ENCODE measurements around the gene ZFPL1. TPM values are rescaled to one million over a fixed set of nuclear protein-coding genes. Genes with fewer than 3 reads are reported as not detected.

The ZFPL1 gene
- total RNA-seq, 1 donor from 2014 or later: 25.0 TPM

- intact Hi-C loops (cut with DNase I): no loop called here
- ATAC-seq (no peak), DNase-seq (ENCODE audit: missing footprints) (no peak)
Measured at GRCh38 chr11:65085446-65085845, 1.4 kb downstream of the ZFPL1 start.

GRCh38 chr11:65086809-65087208 is 2.8 kb downstream of the ZFPL1 start:
- DNase-seq (ENCODE audit: missing footprints) (no peak), ATAC-seq (no peak)
- intact Hi-C loops (cut with DNase I): no loop called here

DNA sequence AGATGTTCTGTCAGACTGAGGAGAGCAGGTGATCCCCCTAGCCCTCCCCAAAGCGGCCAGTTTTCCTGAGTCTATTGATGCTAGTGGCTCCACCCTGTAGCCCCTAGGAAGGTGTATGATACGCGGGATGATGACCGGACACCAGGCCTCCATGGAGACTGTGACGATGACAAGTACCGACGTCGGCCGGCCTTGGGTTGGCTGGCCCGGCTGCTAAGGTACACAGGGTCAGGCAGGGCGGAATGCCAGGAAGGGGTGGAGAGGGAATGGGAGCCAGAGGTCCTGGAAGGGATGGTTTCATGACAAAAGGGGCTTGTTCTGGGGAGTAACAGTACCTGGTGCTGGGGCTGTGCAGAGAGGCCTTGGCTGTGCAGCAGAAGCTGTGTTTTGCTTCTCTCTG is 3.2 kb downstream of the ZFPL1 start:
- ATAC-seq (no peak), DNase-seq (ENCODE audit: missing footprints) (no peak)
- intact Hi-C loops (cut with DNase I): no loop called here

- ATAC-seq (no peak), DNase-seq (ENCODE audit: missing footprints) (no peak)
- intact Hi-C loops (cut with DNase I): no loop called here
Measured at GRCh38 chr11:65087827-65088226, 3.8 kb downstream of the ZFPL1 start.

DNA sequence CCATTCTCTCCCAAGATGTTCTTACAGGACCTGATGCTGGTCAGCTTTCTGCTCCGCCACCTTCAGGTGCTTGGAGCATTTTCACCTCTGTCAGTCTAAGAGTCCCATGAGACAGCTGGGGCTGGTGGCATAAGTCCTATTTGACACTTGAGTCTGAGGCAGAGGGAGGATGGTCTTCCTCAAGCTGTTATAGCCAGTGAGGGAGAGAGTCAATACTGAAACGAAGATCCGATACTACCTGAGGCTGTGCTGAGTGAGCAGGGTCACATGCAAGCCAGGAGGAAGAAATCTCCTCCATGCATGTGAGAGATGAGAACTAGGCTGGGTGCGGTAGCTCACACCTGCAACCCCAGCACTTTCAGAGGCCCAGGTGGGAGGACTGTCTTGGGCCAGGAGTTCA is 5.6 kb downstream of the ZFPL1 start:
- intact Hi-C loops (cut with DNase I): no loop called here
- ATAC-seq (no peak), DNase-seq (ENCODE audit: missing footprints) (no peak)

DNA sequence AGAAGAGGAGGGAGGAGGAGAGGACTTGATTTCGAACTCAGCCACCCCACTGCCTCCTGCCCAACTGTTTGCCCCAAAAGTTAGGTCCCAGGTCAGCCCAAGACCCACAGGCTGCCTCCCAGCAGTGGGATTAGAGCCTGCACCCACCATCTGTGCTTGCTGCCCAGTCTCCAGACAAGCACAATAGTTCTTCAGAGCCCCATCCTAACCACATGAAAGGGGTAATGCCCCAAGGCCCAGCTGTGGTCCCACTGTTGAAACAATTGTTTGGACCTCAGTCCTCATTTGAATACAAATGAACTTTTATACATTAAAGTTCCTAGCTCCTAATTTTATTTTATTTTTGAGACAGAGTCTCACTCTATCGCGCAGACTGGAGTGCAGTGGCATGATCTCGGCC is 6.6 kb downstream of the ZFPL1 start:
- intact Hi-C loops (cut with DNase I): no loop called here
- ATAC-seq (no peak), DNase-seq (ENCODE audit: missing footprints) (no peak)

GRCh38 chr11:65095427-65095826 is 11.4 kb downstream of the ZFPL1 start:
- ATAC-seq (peak; percentile 8), DNase-seq (ENCODE audit: missing footprints) (no peak)
- intact Hi-C loops (cut with DNase I): no loop called here

GRCh38 chr11:65095974-65096806 is 12.2 kb downstream of the ZFPL1 start, which contains the start of gene VPS51:
VPS51 (plus strand) TSS chr11:65096214; CDS start chr11:65096251, 37 bp downstream.
- peak; percentile 94 for DNase-seq (ENCODE audit: missing footprints)
- peak; percentile 97 for ATAC-seq
- intact Hi-C loops (cut with DNase I): no loop called here

DNA sequence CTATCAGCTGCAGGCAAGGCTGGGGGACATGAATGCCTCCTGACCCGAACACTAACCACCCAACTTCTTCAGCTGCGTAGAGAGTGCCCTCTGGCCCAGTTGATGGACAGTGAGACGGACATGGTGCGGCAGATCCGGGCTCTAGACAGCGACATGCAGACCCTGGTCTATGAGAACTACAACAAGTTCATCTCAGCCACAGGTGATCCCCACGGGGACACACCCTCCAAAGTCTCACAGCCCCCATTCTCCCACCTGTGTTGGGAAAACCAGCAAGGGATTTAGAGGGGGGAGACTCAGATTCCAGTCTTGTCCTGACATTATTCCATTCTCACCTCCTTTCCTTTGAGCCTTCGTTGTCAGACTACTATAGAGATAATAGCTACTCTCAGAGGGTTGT is 12.9 kb downstream of the ZFPL1 start:
- DNase-seq (ENCODE audit: missing footprints): no peak
- peak; percentile 11 for ATAC-seq
- intact Hi-C loops (cut with DNase I): no loop called here

- ATAC-seq (no peak), DNase-seq (ENCODE audit: missing footprints) (no peak)
- intact Hi-C loops (cut with DNase I): no loop called here
Measured at GRCh38 chr11:65100674-65101350, 16.8 kb downstream of the ZFPL1 start.

- ATAC-seq (peak; percentile 79), DNase-seq (ENCODE audit: missing footprints) (no peak)
- intact Hi-C loops (cut with DNase I): no loop called here
Measured at GRCh38 chr11:65102142-65103095, 18.4 kb downstream of the ZFPL1 start.

GRCh38 chr11:65103476-65103875 is 19.5 kb downstream of the ZFPL1 start:
- DNase-seq (ENCODE audit: missing footprints) (no peak), ATAC-seq (no peak)
- intact Hi-C loops (cut with DNase I): no loop called here

GRCh38 chr11:65104628-65105027 is 20.6 kb downstream of the ZFPL1 start:
- intact Hi-C loops (cut with DNase I): no loop called here
- DNase-seq (ENCODE audit: missing footprints) (no peak), ATAC-seq (peak; percentile 37)

- no peak for DNase-seq (ENCODE audit: missing footprints)
- no peak for ATAC-seq
- intact Hi-C loops (cut with DNase I): no loop called here
Measured at GRCh38 chr11:65107078-65107477, 23.1 kb downstream of the ZFPL1 start.

DNA sequence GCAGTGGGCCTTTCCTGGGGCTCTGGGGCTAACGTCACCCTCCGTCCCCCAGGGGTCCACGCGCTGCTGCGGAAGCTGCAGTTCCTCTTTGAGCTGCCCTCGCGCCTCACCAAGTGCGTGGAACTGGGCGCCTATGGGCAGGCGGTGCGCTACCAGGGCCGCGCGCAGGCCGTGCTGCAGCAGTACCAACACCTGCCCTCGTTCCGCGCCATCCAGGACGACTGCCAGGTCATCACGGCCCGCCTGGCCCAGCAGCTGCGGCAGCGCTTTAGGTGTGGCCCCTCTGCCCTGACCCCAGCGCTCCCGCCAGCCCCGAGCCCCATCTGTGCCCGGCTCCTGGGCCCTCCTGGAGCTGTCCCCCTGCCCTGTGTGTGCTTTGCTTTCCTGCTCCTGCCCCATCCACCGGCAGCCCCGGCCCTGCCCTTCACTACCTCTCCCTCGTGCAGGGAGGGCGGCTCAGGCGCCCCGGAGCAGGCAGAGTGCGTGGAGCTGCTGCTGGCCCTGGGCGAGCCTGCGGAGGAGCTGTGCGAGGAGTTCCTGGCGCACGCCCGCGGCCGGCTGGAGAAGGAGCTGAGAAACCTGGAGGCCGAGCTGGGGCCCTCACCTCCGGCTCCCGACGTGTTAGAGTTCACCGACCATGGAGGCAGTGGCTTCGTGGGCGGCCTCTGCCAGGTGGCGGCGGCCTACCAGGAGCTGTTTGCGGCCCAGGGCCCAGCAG is 23.9 kb downstream of the ZFPL1 start:
- no peak for ATAC-seq
- DNase-seq (ENCODE audit: missing footprints): no peak

DNA sequence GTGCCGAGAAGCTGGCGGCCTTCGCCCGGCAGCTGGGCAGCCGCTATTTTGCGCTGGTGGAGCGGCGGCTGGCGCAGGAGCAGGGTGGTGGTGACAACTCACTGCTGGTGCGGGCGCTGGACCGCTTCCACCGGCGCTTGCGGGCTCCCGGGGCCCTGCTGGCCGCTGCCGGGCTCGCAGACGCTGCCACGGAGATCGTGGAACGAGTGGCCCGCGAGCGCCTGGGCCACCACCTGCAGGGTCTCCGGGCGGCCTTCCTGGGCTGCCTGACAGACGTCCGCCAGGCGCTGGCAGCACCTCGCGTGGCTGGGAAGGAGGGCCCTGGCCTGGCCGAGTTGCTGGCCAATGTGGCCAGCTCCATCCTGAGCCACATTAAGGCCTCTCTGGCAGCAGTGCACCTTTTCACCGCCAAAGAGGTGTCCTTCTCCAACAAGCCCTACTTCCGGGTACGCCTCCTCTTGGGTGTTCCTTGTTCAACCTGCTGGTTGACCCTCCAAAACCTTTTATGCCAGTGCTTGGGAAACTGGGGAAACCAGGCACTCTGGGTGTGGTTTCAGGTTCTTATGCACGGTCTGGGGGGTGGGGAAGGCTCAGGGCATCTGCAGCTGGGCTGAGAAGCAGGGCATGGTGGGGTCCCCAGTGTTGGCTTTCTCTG is 24.6 kb downstream of the ZFPL1 start:
- ATAC-seq (no peak), DNase-seq (ENCODE audit: missing footprints) (no peak)
- intact Hi-C loops (cut with DNase I): no loop called here

More for the DNA sequence above, 23.9 kb downstream of the ZFPL1 start:
- intact Hi-C loops (cut with DNase I): no loop called here

- no peak for DNase-seq (ENCODE audit: missing footprints)
- intact Hi-C loops (cut with DNase I): loop anchor here (2.0 to 5.0 kb wide), 2 partner anchors 95 to 153 kb away; partner anchors contain the start of genes ARL2 and POLA2
Measured at GRCh38 chr11:65109231-65110198, 25.5 kb downstream of the ZFPL1 start.

More at GRCh38 chr11:65109231-65110198, 25.5 kb downstream of the ZFPL1 start:
- ATAC-seq: no peak
